GM23338 (cell line): Measurements from ENCODE around the gene PCBP2.

Experiments used
- CREB1 ChIP-seq: fragments of 250-450 bp; sonication (Bioruptor Pico); IDR thresholded peaks from 2 replicates; pipeline ENCODE4 v1.5.0; 2020; ENCODE audit warnings: low read depth, mild to moderate bottlenecking, moderate library complexity
- EZH2 ChIP-seq: fragments of 200-600 bp; sonication (generic); IDR thresholded peaks from one replicate; pipeline ENCODE4 v1.8.0; 2017; ENCODE audit warnings: antibody characterized with exemption, mild to moderate bottlenecking, low read depth; ENCODE audit not compliant: unreplicated experiment
- EZH2phosphoT487 ChIP-seq: fragments of 200-600 bp; sonication (generic); IDR thresholded peaks from one replicate; pipeline ENCODE4 v1.8.1; 2018; ENCODE audit warnings: antibody characterized with exemption; ENCODE audit not compliant: unreplicated experiment
- NANOG ChIP-seq: IDR thresholded peaks from 2 replicates; pipeline ENCODE4 v1.6.1; 2016; ENCODE audit warnings: antibody characterized with exemption, borderline replicate concordance
- POLR2AphosphoS5 ChIP-seq: IDR thresholded peaks from 2 replicates; pipeline ENCODE4 v1.6.1; 2016; ENCODE audit warnings: antibody characterized with exemption, low read depth
- STAT1 ChIP-seq: IDR thresholded peaks from one replicate; pipeline ENCODE4 v1.6.1; 2016; ENCODE audit warnings: antibody characterized with exemption; ENCODE audit not compliant: unreplicated experiment
- ZNF331 ChIP-seq: fragments of 250-450 bp; sonication (Bioruptor Pico); IDR thresholded peaks from 2 replicates; pipeline ENCODE4 v1.5.0; 2020; ENCODE audit warnings: low read depth, mild to moderate bottlenecking, moderate library complexity
- TF ChIP-seq, protein P1 (sequence below), 2 experiments: fragments of 200-600 bp in 1 of 2; sonication (generic) in 1 of 2; conservative IDR thresholded peaks; 2 replicates each; pipeline versions ENCODE4 v1.5.1 to v1.6.1; 2016 to 2017; ENCODE audit warnings: antibody characterized with exemption in 2 of 2, low read depth in 2 of 2, mild to moderate bottlenecking in 2 of 2, moderate library complexity in 1 of 2
- TF ChIP-seq, protein P2 (sequence below): IDR thresholded peaks from one replicate; pipeline ENCODE4 v1.6.1; 2018; ENCODE audit warnings: antibody characterized with exemption; ENCODE audit not compliant: unreplicated experiment
- TF ChIP-seq, protein P3 (sequence below): fragments of 250-450 bp; sonication (Bioruptor Pico); IDR thresholded peaks from 2 replicates; pipeline ENCODE4 v1.5.0; 2020; ENCODE audit warnings: mild to moderate bottlenecking, moderate library complexity

DNA sequence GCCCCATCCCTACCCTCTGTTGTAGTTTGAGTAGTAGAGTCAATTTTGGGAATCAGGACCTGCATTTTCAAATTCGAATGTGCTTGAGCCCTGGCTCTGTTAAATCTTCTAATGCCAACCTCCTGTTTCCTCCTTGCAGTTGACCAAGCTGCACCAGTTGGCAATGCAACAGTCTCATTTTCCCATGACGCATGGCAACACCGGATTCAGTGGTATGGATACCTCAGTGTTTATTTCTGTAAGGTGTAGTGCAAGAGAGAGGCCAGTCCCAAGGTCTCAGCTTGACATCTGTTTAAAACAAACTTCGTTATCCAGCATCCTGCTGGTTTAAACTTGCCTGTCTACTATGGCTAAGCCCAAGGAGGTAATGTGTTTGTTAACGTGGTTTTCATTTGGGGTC, 15.2 kb downstream of the PCBP2 start:
- TF ChIP-seq POLR2AphosphoS5: no peak
- TF ChIP-seq, protein P1, sequence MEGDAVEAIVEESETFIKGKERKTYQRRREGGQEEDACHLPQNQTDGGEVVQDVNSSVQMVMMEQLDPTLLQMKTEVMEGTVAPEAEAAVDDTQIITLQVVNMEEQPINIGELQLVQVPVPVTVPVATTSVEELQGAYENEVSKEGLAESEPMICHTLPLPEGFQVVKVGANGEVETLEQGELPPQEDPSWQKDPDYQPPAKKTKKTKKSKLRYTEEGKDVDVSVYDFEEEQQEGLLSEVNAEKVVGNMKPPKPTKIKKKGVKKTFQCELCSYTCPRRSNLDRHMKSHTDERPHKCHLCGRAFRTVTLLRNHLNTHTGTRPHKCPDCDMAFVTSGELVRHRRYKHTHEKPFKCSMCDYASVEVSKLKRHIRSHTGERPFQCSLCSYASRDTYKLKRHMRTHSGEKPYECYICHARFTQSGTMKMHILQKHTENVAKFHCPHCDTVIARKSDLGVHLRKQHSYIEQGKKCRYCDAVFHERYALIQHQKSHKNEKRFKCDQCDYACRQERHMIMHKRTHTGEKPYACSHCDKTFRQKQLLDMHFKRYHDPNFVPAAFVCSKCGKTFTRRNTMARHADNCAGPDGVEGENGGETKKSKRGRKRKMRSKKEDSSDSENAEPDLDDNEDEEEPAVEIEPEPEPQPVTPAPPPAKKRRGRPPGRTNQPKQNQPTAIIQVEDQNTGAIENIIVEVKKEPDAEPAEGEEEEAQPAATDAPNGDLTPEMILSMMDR (conservative IDR thresholded peaks at IDR 0.05; ENCODE audit: low read depth in 2 of 2): no peak
- TF ChIP-seq STAT1: no peak
- TF ChIP-seq EZH2: no peak
- no peak for TF ChIP-seq EZH2phosphoT487
- no peak for TF ChIP-seq CREB1 (CRISPR knock-in tag)
- no peak for TF ChIP-seq ZNF331 (CRISPR knock-in tag)
- TF ChIP-seq, protein P2, sequence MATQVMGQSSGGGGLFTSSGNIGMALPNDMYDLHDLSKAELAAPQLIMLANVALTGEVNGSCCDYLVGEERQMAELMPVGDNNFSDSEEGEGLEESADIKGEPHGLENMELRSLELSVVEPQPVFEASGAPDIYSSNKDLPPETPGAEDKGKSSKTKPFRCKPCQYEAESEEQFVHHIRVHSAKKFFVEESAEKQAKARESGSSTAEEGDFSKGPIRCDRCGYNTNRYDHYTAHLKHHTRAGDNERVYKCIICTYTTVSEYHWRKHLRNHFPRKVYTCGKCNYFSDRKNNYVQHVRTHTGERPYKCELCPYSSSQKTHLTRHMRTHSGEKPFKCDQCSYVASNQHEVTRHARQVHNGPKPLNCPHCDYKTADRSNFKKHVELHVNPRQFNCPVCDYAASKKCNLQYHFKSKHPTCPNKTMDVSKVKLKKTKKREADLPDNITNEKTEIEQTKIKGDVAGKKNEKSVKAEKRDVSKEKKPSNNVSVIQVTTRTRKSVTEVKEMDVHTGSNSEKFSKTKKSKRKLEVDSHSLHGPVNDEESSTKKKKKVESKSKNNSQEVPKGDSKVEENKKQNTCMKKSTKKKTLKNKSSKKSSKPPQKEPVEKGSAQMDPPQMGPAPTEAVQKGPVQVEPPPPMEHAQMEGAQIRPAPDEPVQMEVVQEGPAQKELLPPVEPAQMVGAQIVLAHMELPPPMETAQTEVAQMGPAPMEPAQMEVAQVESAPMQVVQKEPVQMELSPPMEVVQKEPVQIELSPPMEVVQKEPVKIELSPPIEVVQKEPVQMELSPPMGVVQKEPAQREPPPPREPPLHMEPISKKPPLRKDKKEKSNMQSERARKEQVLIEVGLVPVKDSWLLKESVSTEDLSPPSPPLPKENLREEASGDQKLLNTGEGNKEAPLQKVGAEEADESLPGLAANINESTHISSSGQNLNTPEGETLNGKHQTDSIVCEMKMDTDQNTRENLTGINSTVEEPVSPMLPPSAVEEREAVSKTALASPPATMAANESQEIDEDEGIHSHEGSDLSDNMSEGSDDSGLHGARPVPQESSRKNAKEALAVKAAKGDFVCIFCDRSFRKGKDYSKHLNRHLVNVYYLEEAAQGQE: no peak
- TF ChIP-seq NANOG: no peak
- TF ChIP-seq, protein P3, sequence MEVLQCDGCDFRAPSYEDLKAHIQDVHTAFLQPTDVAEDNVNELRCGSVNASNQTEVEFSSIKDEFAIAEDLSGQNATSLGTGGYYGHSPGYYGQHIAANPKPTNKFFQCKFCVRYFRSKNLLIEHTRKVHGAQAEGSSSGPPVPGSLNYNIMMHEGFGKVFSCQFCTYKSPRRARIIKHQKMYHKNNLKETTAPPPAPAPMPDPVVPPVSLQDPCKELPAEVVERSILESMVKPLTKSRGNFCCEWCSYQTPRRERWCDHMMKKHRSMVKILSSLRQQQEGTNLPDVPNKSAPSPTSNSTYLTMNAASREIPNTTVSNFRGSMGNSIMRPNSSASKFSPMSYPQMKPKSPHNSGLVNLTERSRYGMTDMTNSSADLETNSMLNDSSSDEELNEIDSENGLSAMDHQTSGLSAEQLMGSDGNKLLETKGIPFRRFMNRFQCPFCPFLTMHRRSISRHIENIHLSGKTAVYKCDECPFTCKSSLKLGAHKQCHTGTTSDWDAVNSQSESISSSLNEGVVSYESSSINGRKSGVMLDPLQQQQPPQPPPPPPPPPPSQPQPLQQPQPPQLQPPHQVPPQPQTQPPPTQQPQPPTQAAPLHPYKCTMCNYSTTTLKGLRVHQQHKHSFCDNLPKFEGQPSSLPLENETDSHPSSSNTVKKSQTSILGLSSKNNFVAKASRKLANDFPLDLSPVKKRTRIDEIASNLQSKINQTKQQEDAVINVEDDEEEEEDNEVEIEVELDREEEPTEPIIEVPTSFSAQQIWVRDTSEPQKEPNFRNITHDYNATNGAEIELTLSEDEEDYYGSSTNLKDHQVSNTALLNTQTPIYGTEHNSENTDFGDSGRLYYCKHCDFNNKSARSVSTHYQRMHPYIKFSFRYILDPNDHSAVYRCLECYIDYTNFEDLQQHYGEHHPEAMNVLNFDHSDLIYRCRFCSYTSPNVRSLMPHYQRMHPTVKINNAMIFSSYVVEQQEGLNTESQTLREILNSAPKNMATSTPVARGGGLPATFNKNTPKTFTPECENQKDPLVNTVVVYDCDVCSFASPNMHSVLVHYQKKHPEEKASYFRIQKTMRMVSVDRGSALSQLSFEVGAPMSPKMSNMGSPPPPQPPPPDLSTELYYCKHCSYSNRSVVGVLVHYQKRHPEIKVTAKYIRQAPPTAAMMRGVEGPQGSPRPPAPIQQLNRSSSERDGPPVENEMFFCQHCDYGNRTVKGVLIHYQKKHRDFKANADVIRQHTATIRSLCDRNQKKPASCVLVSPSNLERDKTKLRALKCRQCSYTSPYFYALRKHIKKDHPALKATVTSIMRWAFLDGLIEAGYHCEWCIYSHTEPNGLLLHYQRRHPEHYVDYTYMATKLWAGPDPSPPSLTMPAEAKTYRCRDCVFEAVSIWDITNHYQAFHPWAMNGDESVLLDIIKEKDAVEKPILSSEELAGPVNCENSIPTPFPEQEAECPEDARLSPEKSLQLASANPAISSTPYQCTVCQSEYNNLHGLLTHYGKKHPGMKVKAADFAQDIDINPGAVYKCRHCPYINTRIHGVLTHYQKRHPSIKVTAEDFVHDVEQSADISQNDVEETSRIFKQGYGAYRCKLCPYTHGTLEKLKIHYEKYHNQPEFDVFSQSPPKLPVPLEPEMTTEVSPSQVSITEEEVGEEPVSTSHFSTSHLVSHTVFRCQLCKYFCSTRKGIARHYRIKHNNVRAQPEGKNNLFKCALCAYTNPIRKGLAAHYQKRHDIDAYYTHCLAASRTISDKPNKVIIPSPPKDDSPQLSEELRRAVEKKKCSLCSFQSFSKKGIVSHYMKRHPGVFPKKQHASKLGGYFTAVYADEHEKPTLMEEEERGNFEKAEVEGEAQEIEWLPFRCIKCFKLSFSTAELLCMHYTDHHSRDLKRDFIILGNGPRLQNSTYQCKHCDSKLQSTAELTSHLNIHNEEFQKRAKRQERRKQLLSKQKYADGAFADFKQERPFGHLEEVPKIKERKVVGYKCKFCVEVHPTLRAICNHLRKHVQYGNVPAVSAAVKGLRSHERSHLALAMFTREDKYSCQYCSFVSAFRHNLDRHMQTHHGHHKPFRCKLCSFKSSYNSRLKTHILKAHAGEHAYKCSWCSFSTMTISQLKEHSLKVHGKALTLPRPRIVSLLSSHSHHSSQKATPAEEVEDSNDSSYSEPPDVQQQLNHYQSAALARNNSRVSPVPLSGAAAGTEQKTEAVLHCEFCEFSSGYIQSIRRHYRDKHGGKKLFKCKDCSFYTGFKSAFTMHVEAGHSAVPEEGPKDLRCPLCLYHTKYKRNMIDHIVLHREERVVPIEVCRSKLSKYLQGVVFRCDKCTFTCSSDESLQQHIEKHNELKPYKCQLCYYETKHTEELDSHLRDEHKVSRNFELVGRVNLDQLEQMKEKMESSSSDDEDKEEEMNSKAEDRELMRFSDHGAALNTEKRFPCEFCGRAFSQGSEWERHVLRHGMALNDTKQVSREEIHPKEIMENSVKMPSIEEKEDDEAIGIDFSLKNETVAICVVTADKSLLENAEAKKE: no peak
